Activated effector memory CD4-positive, alpha-beta T cell treated with Interleukin-2 at 50 U/mL for 16 hours (primary cell): ENCODE results near the gene OXSM.
A peak's percentile ranks its signal among the peaks of the same experiment; 100 is the strongest.

Source experiments
- DNase-seq: peaks from one replicate; pipeline ENCODE4 v3.0.0-alpha.2; 2020

Gene OXSM

DNA sequence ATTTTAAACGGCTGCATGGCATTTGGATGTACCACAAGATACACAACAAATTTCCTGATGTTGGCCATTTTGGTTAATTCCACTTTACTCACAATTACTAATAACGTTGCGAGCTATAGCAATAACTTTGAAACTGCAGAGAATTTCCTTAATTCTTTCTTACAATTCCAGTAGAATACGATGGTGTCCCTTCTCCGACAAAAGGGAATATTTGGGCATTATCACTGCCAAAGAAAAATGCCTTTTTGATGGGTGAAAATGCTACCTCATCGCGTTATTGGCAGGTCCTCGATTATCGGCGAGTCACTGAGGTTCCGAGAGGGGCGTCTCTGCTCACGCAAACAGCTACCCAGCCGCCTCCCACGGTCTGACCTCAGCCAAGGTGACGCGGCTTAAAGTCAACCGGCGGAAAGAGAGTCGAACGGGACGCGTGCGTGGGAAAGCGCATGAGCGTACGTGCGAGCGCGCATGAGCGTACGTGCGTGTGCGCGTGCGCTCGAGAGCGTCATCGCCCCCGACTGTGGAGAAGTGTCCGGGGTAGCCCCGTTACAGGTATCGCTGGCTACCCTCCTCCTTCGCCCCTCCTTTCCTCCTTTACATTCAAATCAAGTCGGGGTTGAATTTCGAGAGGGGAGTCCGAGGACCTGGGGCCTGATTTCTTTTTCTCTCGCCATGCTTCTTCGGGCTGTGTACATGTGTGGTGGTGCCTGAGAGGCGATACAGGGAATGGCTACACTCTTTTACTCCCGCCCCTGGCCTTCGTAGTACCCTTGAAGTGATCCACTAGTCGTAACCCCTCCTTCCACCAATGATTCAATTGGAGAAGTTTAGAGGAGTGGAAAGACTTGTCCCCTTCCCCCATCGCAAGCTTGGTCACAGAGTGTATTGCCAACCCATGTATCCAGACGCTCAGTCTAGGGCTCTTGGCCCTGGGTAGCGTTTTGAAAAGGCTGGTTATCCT lies at the start of gene OXSM:
Gene OXSM, plus strand, starts transcription at position 495 of the 961 bp plus-strand sequence. CDS start 931 bp downstream, outside the sequence.
- peak; percentile 82 for DNase-seq

DNA sequence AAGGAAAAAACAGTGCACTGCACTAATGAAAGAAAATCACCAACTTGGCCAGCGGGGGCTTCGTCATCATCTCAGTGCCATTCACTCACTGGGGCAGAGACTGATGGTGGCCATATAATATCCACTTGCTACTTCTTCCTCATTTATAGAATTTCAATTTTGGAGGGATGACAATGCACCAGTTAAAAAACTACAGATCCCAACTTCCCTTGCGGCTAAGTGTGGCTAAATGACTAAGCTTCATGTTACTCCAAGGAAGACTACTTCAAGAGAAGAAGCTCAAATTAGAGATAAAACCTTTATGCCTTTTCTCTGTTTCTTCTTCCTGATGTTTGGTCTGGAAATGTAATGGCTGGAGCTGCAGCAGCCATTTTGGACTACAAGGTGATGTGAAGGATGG lies 45.4 kb upstream of the OXSM start:
- DNase-seq = no peak

DNA sequence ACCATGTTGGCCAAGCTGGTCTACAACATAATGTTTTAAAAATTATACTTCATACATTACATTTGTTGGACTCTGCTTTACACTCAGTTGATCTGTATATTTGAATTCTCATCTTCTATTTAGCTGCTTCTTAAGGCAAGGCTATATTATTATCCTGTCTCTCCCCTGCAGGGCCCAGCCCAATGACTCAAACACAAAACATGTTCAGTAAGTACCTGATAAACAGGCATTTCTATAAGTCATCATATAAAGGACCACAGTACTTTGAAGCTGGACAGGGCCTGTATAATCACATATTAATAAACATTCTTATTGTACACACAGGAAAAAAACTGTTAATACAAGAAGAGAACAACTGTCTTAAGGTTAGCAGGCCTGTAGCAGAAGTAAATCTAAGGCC lies 42.9 kb upstream of the OXSM start:
- no peak for DNase-seq

DNA sequence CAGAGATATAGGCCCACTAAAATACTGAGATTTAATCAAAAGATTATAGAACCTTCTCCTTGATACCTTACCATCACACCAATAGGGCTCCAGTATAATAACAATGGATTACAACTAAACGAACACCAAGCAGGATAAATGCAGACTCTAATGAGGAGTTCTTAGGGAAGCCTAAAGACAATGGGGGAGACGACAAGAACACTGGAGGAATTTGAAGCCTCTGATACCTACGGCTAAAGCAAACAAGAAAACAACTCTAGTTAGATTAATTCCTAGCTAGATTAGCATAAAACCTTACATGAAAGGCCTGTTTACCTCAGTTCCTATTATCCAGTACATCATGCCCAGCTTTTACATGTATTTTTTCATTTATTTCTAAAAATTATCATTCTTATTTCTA lies 41.7 kb upstream of the OXSM start:
- DNase-seq = no peak

DNA sequence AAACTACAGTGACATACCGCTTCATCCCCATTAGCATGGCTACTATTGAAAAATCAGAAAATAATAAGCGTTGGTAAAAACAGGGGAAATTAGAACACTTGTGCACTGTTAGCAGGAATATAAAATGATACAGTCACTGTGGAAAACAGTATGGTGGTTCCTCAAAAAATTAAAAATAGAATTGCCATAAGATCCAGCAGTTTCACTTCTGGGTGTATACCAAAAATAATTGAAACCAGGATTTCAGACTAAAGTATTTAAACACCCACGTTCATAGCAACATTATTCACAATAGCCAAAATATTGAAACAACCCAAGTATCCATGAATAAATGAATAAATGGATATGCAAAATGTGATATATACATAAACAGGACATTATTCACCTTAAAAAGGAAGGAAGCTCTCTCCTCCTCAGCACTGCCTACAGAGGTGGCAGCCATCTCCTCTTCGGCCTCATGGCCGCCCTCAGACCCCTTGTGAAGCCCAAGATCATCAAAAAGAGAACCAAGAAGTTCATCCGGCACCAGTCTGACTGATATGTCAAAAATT lies 40.8 kb upstream of the OXSM start:
- DNase-seq = no peak

DNA sequence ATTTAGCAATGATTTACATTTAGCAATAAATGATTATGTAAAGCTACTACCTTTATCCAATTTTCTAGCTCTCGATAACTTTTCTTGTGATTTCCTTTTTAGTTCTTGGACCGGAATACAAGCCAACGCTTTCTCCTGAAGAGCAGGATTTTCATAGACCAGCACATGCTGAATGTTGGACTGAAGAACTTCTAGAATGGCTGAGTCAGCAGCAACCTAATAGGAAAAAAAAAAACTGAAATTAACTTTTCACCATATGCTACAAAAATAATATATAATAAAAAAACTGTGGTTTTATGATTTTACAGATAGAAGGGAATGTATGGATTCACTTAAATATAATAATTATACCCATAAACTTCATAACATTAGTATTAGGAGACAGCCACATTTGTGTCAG lies 38.8 kb upstream of the OXSM start:
- DNase-seq = no peak

DNA sequence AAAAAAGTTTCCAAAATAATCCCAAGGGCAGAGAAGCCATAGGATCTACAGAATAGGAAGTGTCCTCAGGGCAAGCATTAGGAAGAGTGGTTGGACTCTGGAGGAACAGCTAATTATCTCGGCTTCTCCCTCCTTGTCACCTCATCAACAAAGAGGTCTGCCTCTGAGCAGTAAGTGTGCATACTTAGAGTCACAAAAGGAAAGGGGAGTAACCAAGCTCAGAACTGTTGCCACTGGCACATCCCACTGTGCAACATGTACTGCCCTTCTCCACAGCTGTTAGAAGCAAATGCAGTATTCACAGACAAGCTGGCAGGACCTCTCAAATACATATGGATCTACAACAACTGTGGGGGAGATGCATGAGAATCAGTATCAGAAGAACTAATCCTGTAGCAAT lies 38.2 kb upstream of the OXSM start:
- DNase-seq = no peak

DNA sequence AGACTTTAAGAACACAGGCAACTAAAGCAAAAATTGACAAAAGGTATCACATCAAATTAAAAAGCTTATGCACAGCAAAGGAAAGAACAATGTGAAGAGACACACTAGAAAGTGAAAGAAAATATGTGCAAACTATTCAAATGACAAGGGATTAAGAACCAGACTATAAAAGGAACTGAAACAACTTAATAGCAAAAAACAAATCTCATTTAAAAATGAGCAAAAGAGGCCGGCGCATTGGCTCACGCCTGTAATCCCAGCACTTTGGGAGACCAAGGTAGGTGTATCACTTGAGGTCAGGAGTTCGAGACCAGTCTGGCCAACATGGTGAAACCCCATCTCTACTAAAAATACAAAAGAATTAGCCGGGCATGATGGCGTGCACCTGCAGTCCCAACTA lies 21.0 kb upstream of the OXSM start:
- DNase-seq = no peak

DNA sequence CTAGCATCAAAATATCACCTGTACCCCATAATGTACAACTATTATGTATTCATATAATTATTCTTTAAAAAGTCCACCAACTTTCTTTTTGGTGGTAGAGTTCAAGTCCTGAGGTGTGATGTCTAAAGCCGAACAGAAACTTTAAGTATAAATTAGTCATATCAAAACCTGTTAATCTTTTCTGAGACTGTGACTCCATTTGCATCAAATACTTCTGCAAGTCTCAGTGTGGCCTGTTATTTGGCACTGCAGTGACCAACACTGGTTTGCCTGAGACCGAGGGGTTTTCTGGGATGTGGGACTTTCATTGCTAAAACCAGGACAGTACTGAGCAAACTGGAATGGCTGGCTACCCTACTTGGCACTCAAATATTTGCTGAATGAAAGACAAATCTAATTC lies 14.0 kb upstream of the OXSM start:
- no peak for DNase-seq

DNA sequence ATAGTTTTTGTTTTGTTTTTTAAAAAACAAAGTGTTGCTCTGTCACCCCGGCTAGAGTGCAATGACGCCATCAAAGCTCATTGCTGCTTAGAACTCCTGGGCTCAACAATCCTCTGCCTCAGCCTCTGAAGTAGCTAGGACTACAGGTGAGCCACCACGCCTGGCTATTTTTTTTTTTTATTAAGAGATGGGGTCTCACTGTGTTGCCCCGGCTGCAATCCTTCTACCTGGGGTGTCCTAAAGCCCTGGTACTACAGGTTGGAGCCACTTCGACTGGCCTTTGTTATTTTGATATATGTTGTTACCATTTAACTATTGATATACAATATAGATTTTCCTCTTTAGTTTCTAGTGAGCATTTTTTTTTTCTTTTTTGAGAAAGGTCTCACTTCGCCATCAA lies 9.3 kb upstream of the OXSM start:
- DNase-seq = no peak

DNA sequence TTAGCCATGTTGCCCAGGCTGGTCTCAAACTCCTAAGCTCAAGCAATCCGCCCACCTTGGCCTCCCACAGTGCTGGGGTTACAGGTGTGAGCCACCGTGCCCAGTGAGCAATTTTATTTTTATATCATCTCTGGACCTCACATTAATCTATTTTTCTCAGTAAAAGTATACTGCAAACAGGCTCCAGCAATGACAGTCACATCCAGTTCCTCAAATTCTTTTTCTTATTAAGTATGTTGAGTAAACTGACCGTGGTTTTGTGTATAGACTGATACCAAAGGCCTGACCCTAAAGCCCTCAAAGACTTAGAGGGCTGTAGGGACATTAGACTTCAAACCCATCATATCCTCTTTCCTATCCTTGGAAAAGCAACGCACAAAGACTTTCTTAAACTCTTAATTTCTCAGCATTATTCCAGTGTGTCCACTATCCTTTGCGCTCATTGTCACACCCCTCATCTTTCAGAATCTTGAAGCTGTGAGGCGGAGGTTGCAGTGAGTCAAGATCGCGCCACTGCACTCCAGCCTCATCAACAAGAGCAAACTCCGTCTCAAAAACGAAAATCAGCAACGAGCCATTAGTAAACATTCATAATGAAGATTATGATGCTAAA lies 8.6 kb upstream of the OXSM start:
- DNase-seq = no peak

DNA sequence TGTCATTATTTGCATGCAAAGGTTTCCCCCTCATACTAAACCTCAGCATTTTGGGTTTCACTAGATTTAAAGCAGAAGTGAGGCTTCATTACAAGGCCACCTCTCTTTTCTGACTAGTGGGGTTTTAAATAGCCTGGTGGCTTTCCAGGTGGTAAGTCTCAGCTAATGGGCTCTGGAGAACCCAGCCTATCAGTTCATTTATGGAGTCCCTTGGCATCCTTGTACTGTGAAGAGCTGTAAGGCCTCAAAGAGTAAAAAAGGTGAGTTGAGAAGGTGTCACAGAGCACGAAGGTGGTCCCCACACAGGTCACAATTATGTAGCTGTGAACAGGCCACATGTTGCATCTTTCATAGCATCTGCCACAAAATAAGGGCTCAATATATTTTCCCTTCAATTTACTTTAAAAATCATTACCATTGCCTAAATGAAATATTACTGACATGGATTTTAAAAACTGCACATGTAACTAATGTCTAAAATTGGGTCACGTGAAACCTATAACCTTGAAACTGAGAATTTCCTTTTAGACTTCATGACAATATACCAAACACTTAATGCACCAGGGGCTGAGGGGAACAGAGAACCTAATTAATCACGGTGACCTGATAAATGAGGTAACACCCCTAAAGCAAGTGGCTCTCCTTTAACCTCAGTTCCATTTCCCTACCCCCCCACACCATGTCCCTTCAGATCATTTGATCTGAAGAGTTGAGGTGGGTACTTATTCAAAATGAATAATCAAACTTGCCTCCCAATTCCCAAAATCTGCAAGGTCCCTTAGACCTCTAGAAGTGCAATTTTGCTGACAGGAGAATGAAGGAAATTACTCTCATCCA lies 7.9 kb upstream of the OXSM start:
- DNase-seq = no peak

DNA sequence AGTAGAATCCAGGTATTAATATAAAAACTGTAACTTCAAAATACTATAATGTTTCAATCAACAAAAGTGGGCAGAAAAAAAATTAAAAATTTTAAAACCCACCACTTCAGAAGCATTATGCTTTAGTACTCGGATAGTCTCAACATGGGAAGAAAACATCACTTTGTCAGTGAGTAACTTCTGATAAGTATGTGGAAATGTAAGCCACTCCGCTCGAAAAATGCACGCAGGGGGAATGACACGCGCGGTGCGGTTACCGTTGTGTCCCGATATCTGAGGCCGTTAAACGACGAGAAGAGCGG lies 7.3 kb upstream of the OXSM start:
- no peak for DNase-seq

DNA sequence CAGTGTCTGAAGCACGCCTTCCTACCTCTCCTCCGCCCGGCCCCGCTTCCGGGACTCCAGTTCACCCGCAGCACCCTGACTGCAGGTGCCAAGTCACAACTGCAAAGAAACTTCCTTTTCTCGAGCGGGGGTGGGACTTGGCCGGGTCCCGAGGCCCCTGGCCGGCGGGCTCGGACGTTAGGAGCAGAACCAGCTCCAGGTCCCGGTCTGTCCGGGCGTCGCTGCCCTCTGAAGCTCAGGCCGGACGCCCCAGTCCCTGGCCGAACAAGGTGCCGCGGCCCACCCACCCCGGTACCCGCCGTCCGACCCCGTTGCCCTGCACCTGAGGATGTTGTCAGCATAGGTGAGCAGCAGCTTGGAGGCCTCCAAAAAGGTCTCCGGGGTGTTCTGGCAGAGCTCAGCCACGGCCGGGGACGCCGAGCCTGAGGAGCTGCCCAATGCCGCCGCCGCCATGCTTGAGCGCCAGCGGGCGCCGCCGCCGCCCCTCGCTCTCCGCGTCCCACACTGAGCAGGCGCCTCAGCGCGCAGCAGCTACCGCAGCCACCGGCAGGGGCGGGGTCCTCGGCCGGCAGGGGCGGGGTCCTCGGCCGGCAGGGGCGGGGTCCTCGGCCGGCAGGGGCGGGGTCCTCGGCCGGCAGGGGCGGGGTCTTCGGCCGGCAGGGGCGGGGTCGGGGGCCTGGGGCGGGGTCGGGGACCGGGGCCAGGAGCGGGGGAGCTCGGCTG lies 6.8 kb upstream of the OXSM start, which contains the start of gene NGLY1:
Gene NGLY1, minus strand, starts transcription at position 506 of the 723 bp plus-strand sequence. Its CDS starts 53 bp downstream, at position 453.
- DNase-seq = peak; percentile 81

DNA sequence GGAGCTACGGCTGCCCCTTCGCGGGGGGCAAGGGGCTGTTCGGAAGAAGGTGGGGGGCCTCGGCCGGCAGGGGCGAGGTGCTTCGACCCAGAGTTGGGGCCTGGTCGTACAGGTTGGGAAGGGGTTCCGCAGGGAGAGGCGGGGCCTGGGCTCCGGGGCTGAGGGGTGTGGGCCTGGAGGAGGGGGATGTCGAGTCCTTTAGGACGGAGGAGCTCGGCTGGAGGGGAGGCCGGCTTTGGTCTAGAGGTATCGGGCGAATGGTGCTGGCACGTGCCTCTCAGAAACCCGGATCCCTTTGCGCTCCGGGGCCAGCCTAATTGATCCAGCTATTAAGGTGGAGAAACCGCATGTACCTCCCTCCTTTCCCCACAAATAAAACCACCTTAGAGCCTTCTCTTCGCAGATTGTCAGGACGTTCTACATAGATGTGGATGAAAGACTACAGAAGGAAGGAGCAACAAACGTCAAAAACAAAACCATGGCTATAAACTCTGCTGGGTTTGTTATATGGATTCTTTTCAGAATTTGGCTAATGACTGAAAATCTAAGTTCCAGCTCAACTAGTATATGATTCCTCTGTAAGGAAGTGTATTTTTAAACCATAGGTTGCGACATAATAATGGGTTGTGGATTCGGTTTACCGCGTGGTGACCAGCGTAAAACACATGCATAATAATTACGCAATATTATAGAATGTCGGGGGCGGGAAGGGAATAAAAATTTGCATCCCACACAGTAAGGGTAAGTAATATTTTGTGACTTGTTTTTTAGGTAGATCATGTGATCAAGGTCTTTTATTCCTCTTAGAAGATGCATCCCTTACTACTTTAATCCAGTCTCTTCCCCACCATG lies 6.0 kb upstream of the OXSM start:
- DNase-seq = no peak

DNA sequence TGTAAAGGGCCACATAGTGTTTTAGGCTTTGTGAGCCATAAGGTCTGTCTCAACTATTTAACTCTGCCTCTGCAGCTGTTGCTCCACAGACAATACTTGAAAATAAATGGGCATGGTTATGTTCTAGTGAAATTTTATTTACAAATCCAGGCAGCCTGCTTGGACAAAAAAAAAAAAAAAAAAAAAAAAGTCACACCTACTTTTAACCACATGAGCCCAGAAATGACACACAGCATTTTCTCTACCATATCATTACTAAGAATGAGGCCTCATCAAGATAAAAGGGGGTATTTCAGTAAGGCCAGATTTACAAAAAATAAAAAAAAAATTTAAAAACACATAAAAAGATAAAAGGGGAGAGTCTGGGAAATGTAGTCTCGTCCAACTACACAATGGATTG lies 4.9 kb upstream of the OXSM start:
- no peak for DNase-seq

DNA sequence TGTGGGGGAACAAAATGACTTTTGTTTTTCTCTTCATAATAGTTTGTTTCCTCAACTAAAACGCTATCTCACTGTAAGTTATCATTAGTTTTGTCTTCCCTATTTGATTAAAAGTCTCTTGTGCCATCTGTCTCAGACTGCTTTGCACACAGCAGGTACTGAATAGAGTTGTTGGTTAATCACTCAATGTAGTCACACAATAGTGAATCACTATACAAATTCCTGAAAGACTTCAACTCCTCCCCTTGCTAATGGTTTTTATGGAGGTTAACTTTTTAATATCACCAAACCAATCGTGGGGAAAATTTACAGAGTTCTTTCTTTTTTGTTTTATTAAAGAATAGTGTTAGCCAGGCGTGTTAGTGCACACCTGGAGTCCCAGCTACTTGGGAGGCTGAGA lies 4.1 kb upstream of the OXSM start:
- DNase-seq = no peak

DNA sequence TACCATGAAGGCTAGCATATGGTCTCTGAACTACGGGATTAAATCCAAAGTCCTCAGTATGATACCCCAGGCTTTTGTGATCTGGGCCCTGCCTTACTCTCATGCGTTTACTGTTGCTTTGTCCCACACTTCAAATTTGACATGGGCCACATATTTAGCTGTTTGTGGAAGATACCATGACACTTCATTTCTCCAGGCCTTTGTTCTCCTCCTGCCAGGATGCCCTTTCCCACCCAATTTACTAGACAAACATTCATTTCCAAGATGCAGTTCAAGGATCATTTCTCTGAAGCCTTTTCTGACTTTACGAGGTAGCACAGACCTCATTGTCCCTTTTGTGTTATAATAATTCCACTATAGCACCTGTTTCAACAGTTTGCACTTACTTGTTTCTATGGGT lies 2.2 kb upstream of the OXSM start:
- no peak for DNase-seq

DNA sequence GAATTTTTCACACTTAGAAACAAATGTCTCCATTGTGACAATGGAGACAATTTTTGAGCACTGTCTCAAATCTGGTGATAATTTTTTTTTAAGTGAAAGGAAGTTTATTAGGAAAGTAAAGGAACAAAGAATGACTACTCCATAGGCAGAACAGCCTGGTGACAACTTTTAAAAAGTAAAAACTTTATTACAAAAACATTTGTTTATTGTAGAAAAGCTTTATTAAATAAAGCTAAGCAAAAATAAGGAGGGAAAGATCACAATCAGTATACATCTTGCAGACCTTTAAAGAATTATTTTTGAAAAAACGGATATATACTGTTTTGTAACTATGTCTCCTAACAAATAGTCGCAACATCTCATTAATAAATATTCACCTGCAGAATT lies 688 bp upstream of the OXSM start:
- DNase-seq = no peak

DNA sequence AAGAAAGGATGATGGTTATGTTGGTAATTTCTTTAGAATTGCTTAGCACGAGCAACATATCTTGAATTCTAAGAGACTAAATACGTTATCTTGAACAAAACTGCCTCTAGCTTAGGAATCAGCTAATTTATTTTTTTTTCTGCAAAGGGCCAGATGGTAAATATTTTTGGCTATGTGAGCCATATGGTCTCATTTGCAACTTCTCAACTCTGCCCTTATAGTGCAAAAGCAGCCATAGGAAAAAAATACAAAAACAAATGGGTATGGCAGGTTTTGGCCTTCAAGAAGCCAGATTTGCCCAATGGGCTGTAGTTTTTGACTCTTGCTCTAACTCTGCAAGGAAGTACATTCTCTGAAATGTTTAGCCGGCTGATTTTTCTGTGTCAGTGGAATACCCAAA lies 11.9 kb downstream of the OXSM start:
- no peak for DNase-seq

DNA sequence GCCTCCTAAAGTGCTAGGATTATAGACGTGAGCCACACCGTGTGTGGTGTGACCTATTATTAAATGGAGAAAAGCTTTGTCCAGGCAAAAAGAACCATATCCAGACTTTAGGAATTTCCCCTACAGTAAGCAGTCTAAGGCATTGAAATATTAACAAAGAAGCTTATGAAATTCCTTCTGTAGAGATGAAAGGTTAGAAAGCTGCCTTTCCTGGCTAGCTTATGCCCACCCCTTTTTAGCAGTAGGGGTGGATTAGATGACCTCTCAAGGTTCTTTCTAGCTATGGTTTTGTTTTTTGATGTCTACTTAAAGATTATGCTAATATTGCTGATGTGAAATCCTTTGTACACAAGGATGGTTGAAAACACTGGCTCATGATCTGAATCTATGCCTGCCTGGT lies 13.9 kb downstream of the OXSM start:
- DNase-seq = no peak

DNA sequence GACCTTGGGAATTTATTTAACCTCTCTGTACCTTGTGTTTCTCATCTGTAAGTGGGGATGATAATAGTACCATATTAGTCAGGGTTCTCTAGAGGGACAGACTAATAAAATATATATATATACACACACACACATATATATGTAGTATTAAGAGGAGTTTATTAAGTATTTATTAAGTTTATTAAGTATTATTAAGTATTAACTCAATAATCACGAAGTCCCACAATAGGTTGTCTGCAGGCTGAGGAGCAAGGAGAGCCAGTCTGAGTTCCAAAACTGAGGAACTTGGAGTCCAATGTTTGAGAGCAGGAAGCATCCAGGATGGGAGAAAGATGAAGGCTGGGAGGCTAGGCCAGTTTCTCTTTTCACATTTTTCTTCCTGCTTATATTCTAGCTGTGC lies 14.8 kb downstream of the OXSM start:
- no peak for DNase-seq
